HFFc6 (cell line): ENCODE data around the gene TRPM2. TPM values are rescaled to one million over a fixed set of nuclear protein-coding genes. Genes with fewer than 3 reads are reported as not detected.
"Not testable (repeated sequence)": the region's sequence is repeated elsewhere in the genome, so short reads cannot be mapped to it uniquely, and the experiment has no call there.

Experiments used
- DNase-seq: peaks from one replicate; pipeline ENCODE4 v3.0.0-alpha.2; 2018
- H3K27ac Mint-ChIP-seq: 2 replicates; pipeline ENCODE4 v1.8.0; 2020; ENCODE audit warnings: mild to moderate bottlenecking, mixed read lengths
- H3K27me3 Mint-ChIP-seq: 2 replicates; pipeline ENCODE4 v1.8.0; 2021; ENCODE audit warnings: mild to moderate bottlenecking, moderate library complexity, mixed read lengths; ENCODE audit not compliant: insufficient read depth
- H3K36me3 Mint-ChIP-seq: 2 replicates; pipeline ENCODE4 v1.8.0; 2021; ENCODE audit warnings: low read depth, mixed read lengths
- H3K4me1 Mint-ChIP-seq: 2 replicates; pipeline ENCODE4 v1.8.0; 2020; ENCODE audit warnings: low read depth, mixed read lengths
- H3K4me3 Mint-ChIP-seq: 2 replicates; pipeline ENCODE4 v1.8.0; 2020; ENCODE audit warnings: mild to moderate bottlenecking, moderate library complexity, mixed read lengths
- H3K9me3 Mint-ChIP-seq: 2 replicates; pipeline ENCODE4 v1.8.0; 2020; ENCODE audit warnings: mild to moderate bottlenecking, mixed read lengths
- total RNA-seq, 6 experiments: library from RNA; stranded (reverse); fragmentation: NEBNext Ultra II Directional; extraction: Animal tissue kit (Norgen Biotek cat#: 25700); gene quantifications; 2 replicates in 1 of 6; 3 replicates in 5 of 6; pipeline ENCODE4 v1.2.3, GENCODE V29; 2021
- TF ChIP-seq, protein P1 (sequence below): fragments of 200-600 bp; sonication (generic); IDR thresholded peaks from 2 replicates; pipeline ENCODE4 v1.5.0; 2021; ENCODE audit warnings: antibody characterized with exemption, mild to moderate bottlenecking

TRPM2 gene
- total RNA-seq, 6 experiments from 2014 or later, result 0.09 to 0.31 (median 0.20) TPM; not detected in 2

DNA sequence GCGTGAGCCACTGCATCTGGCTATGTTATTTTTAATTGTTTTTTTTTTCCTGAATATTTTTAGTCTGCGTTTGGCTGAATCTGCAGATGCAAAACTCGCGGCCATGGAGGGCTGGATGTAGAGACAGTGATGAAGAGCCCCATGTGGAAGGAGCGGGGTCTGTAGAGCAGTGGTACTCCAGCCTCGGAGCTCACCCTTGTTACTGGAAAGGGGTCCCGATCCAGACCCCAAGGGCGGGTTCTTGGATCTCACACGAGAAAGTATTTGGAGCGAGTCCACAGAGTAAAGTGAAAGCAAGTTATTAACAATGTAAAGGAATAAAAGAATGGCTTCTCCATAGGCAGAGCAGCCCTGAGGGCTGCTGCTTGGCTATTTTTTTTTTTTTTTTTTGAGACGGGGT, 2.7 kb downstream of the TRPM2 start:
- peaks cover 45% of the 10 kb centered on the region for H3K27me3 Mint-ChIP-seq

DNA sequence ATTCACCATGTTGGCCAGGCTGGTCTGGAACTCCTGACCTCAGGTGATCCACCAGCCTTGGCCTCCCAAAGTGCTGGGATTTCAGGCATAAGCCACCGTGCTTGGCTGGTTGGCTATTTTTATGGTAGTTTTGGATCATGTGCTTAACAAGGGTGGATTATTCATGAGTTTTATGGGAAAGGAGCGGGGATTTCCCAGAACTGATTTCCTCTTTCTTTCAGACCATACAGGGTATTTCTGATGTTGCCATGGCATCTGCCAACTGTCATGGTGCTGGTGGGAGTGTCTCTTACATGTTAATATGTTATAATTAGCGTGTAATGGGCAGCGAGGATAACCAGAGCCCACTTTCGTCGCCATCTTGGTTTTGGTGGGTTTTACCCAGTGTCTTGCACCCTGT, 3.2 kb downstream of the TRPM2 start:
- Mint-ChIP-seq H3K4me3 (no peak overlapping the region), H3K4me1 (no peaks in the 10 kb centered on the region), H3K9me3 (peaks cover 9% of the 10 kb centered on the region; the same call in 1 of the 2 replicates), H3K36me3 (no peaks in the 10 kb centered on the region), H3K27ac (no peak overlapping the region), H3K27me3 (peaks cover 41% of the 10 kb centered on the region)
- TF ChIP-seq, protein P1, sequence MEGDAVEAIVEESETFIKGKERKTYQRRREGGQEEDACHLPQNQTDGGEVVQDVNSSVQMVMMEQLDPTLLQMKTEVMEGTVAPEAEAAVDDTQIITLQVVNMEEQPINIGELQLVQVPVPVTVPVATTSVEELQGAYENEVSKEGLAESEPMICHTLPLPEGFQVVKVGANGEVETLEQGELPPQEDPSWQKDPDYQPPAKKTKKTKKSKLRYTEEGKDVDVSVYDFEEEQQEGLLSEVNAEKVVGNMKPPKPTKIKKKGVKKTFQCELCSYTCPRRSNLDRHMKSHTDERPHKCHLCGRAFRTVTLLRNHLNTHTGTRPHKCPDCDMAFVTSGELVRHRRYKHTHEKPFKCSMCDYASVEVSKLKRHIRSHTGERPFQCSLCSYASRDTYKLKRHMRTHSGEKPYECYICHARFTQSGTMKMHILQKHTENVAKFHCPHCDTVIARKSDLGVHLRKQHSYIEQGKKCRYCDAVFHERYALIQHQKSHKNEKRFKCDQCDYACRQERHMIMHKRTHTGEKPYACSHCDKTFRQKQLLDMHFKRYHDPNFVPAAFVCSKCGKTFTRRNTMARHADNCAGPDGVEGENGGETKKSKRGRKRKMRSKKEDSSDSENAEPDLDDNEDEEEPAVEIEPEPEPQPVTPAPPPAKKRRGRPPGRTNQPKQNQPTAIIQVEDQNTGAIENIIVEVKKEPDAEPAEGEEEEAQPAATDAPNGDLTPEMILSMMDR, result no peak
- no peak for DNase-seq

More for the DNA sequence above, 2.7 kb downstream of the TRPM2 start:
- H3K4me3 Mint-ChIP-seq, result peak overlapping the region; percentile 56; the same call in 1 of the 2 replicates
- H3K27ac Mint-ChIP-seq, result no peak overlapping the region
- no peak for DNase-seq
- H3K9me3 Mint-ChIP-seq, result peaks cover 9% of the 10 kb centered on the region; the same call in 1 of the 2 replicates
- TF ChIP-seq, protein P1, result no peak
- no peaks in the 10 kb centered on the region for H3K36me3 Mint-ChIP-seq
- no peaks in the 10 kb centered on the region for H3K4me1 Mint-ChIP-seq

DNA sequence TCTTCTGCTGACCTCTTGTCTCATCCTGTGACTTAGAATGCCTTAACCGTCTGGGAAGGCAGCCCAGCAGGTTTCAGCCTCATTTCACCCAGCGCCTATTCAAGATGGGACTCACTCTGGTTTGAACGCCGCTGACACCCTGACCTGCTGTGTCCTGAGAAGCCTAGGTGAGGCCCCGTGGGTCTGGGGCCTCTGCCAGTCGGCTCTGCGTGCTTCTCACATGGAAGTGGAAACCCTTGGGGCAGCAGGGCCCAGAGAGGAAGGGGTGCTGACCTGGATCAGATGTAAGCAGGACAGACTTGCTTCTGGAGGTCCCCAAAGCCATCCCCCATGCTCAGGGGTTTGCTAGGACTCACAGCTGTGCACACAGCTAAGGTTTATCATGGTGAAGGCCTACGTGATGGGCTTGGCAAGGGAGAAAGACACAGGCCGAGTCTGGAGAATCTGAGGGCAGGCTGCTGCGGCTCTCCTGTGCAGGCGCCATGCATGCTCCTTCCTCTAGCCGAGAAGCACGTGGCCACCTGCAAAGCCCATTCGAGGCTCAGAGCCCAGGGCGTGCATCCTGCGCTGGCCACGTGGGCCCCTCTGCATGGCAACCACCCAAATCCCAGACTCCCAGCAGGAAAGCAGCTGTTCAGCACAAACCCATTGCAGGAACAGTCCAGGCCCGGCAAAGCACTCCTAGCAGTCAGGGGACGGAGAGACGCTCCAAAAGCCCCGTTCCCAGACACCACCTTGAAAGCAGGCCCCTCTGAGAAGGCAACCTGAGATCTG, 3.8 kb downstream of the TRPM2 start:
- no peaks in the 10 kb centered on the region for H3K36me3 Mint-ChIP-seq
- DNase-seq, result no peak

DNA sequence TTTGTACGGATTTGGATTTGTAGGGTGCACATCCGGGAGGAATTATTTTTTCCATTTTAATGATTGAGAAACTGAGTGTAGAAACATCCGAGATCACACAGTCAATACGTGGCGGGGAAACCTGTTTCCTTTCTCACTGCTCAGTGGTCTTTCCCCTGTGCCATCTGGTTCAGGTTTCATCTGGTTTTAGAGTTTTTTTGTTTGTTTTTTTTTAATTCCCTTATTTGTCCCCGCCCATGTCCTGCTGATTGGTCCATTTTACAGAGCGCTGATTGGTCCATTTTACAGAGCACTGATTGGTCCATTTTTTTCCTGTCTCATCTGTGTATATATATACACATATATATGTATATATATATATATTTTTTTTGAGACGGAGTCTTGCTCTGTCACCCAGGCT, 6.0 kb downstream of the TRPM2 start:
- Mint-ChIP-seq H3K36me3 (peaks cover 9% of the 10 kb centered on the region), H3K27me3 (peaks cover 23% of the 10 kb centered on the region), H3K9me3 (peaks cover 23% of the 10 kb centered on the region; the same call in 1 of the 2 replicates), H3K4me3 (no peak overlapping the region), H3K4me1 (no peaks in the 10 kb centered on the region), H3K27ac (no peak overlapping the region)
- DNase-seq, result no peak
- TF ChIP-seq, protein P1, result no peak

More for the DNA sequence above, 3.8 kb downstream of the TRPM2 start:
- H3K27me3 Mint-ChIP-seq, result peaks cover 39% of the 10 kb centered on the region
- H3K27ac Mint-ChIP-seq, result no peak overlapping the region
- TF ChIP-seq, protein P1, result no peak
- no peaks in the 10 kb centered on the region for H3K4me1 Mint-ChIP-seq
- H3K9me3 Mint-ChIP-seq, result peaks cover 9% of the 10 kb centered on the region; the same call in 1 of the 2 replicates
- no peak overlapping the region for H3K4me3 Mint-ChIP-seq

DNA sequence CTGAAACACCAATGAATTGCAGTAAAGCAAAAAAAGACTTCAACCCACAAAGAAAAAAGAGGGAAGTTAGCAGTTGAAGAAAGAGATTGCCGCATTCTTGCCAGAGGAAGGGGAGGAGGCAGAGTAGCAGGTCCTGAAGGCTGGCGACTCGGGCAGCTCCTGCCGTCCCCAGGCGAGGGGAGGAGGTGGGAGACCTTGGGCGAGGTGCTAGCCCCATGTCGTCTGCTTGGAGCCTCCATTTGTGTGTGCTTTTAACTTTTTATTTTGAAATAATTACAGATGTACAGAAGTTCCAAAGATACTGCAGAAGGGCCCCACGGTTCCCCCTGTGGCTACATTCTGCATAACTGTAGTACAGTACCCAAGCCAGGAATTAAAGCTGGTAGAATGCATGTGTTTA, 6.7 kb downstream of the TRPM2 start:
- H3K4me3 Mint-ChIP-seq, result no peak overlapping the region
- DNase-seq, result no peak
- H3K4me1 Mint-ChIP-seq, result no peaks in the 10 kb centered on the region

DNA sequence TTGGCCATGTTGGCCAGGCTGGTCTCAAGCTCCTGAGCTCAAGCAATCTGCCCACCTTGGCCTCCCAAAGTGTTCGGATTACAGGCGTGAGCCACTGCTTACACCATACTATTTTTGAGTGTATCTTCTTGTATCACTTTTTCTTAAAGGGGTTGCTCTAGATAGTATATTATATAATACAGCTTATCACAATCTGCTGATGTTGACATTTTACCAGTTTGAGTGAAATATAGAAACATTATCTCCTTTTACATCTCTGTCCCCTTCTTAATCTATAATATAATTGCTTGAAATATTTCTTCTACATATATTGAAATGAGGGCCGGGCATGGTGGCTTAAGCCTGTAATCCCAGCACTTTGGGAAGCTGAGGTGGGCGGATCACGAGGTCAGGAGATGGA, 8.5 kb downstream of the TRPM2 start:
- not testable (repeated sequence) for DNase-seq, H3K36me3 Mint-ChIP-seq, H3K4me1 Mint-ChIP-seq, H3K4me3 Mint-ChIP-seq, H3K27ac Mint-ChIP-seq
- peaks cover 10% of the 10 kb centered on the region for H3K27me3 Mint-ChIP-seq
- H3K9me3 Mint-ChIP-seq, result peaks cover 26% of the 10 kb centered on the region; the same call in 1 of the 2 replicates

More for the DNA sequence above, 6.7 kb downstream of the TRPM2 start:
- Mint-ChIP-seq H3K9me3 (peaks cover 23% of the 10 kb centered on the region; the same call in 1 of the 2 replicates), H3K27ac (no peak overlapping the region), H3K27me3 (peaks cover 16% of the 10 kb centered on the region), H3K36me3 (peaks cover 9% of the 10 kb centered on the region)
- TF ChIP-seq, protein P1, result peak; percentile 31
